ENCODE measurements around the gene OR10A2.

- TF ChIP-seq CTCF (IDR thresholded peaks at IDR 0.05) (no peak), POLR2A (IDR thresholded peaks at IDR 0.05) (no peak)
Observed at GRCh38 chr11:6876325-6876724, 13.5 kb downstream of the OR10A2 start, which contains the start of gene OR10A4.

Data from uterus (tissue), 2 donors.